Measurements from ENCODE around the gene TELO2.

DNA sequence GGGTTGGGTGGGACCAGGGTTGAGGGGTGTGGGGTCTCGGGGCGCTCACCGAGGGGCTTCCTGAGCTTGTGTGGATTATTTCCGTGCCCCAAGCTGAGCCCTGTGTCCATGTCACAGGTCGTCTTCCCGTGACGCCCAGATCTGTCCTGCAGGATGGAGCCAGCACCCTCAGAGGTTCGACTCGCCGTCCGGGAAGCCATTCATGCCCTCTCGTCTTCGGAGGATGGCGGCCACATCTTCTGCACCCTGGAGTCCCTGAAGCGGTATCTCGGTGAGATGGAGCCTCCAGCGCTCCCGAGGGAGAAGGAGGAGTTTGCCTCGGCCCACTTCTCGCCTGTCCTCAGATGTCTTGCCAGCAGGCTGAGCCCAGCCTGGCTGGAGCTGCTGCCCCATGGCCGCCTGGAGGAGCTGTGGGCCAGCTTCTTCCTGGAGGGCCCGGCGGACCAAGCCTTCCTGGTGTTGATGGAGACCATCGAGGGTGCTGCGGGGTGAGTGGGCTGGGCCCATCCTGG, 1.0 kb downstream of the TELO2 start:
- TF ChIP-seq, protein P1, sequence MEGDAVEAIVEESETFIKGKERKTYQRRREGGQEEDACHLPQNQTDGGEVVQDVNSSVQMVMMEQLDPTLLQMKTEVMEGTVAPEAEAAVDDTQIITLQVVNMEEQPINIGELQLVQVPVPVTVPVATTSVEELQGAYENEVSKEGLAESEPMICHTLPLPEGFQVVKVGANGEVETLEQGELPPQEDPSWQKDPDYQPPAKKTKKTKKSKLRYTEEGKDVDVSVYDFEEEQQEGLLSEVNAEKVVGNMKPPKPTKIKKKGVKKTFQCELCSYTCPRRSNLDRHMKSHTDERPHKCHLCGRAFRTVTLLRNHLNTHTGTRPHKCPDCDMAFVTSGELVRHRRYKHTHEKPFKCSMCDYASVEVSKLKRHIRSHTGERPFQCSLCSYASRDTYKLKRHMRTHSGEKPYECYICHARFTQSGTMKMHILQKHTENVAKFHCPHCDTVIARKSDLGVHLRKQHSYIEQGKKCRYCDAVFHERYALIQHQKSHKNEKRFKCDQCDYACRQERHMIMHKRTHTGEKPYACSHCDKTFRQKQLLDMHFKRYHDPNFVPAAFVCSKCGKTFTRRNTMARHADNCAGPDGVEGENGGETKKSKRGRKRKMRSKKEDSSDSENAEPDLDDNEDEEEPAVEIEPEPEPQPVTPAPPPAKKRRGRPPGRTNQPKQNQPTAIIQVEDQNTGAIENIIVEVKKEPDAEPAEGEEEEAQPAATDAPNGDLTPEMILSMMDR (IDR thresholded peaks at IDR 0.05) = peak in 3 of 6 experiments; percentile 26 to 41 (median 40)
- TF ChIP-seq POLR2A (IDR thresholded peaks at IDR 0.05) = no peak

All from Peyer's patch (tissue), 4 donors.